Measurements from ENCODE around the gene EXOC7.

DNA sequence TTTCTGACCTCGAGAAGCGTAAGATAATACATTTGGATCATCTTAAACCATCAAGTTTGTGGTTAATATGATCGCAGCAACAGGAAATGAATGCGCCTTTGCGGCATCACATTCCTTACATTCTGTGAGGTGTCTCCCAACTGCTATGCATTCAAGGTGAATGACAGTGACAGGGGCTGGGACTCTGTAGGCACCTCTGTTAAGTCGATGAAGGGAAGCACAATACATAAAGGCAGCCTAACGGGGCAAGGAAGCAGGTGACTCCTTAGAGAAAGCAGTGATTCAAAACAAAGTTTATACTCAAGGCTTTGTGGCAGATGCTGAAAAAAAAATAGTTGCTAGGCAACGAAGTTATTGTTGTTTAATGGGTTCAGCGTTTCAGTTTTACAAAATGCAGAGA is 54.9 kb downstream of the EXOC7 start:
- TF ChIP-seq POLR2AphosphoS5 (IDR thresholded peaks at IDR 0.05) (no peak), CTCF (IDR thresholded peaks at IDR 0.05; ENCODE audit: poor library complexity, severe bottlenecking) (no peak), EZH2 (IDR thresholded peaks at IDR 0.05; ENCODE audit: borderline replicate concordance, insufficient read depth, low read length, poor library complexity, severe bottlenecking) (no peak), TAF1 (IDR thresholded peaks at IDR 0.05; ENCODE audit: low read depth) (no peak), RAD21 (conservative IDR thresholded peaks at IDR 0.05) (no peak), EP300 (conservative IDR thresholded peaks at IDR 0.05; ENCODE audit: poor library complexity, severe bottlenecking) (no peak)
- TF ChIP-seq, protein P1, sequence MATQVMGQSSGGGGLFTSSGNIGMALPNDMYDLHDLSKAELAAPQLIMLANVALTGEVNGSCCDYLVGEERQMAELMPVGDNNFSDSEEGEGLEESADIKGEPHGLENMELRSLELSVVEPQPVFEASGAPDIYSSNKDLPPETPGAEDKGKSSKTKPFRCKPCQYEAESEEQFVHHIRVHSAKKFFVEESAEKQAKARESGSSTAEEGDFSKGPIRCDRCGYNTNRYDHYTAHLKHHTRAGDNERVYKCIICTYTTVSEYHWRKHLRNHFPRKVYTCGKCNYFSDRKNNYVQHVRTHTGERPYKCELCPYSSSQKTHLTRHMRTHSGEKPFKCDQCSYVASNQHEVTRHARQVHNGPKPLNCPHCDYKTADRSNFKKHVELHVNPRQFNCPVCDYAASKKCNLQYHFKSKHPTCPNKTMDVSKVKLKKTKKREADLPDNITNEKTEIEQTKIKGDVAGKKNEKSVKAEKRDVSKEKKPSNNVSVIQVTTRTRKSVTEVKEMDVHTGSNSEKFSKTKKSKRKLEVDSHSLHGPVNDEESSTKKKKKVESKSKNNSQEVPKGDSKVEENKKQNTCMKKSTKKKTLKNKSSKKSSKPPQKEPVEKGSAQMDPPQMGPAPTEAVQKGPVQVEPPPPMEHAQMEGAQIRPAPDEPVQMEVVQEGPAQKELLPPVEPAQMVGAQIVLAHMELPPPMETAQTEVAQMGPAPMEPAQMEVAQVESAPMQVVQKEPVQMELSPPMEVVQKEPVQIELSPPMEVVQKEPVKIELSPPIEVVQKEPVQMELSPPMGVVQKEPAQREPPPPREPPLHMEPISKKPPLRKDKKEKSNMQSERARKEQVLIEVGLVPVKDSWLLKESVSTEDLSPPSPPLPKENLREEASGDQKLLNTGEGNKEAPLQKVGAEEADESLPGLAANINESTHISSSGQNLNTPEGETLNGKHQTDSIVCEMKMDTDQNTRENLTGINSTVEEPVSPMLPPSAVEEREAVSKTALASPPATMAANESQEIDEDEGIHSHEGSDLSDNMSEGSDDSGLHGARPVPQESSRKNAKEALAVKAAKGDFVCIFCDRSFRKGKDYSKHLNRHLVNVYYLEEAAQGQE (IDR thresholded peaks at IDR 0.05; ENCODE audit: borderline replicate concordance), result no peak
